K562 (cell line): ENCODE results near the gene C2orf92. TPM values are rescaled to one million over a fixed set of nuclear protein-coding genes. Genes with fewer than 3 reads are reported as not detected.

Experiments
- ATAC-seq: fragments of 200-7000 bp; cut with Tn5 transposase; 3 replicates; pipeline ENCODE4 v1.9.1; 2020; ENCODE audit warnings: moderate library complexity
- BruUV-seq: library from RNA; stranded (reverse); fragments of 400-500 nt; replicated peaks from 2 replicates; lab custom pipeline; 2021; lab: Mats Ljungman, UMichigan
- CTCF ChIA-PET: fragments of 300-600 bp; formaldehyde crosslinking; extraction: SDS; loops from one replicate; lab custom pipeline; 2021; ENCODE audit warnings: low intra/inter-chr PET ratio; lab: Yijun Ruan, JAX
- POLR2A ChIA-PET: fragments of 300-600, 350-650 bp; sonication (Branson Sonifier 250); formaldehyde crosslinking; extraction: SDS; loops from one replicate; lab custom pipeline; 2021; ENCODE audit warnings: antibody characterized with exemption, inconsistent platforms; lab: Yijun Ruan, JAX
- DNase-seq, 4 experiments: peaks; one replicate each; pipeline versions ENCODE4 v3.0.0 to v3.0.0-alpha.2; 2011 to 2018; ENCODE audit warnings: low spot score in 3 of 4, mixed read lengths in 3 of 4; ENCODE audit errors: extremely low read depth in 1 of 4
- FAIRE-seq: peaks from 2 replicates; lab custom pipeline; 2011; peaks lifted over from hg19 to GRCh38; lab: Jason Lieb, UNC
- H2AFZ ChIP-seq: 2 replicates; pipeline ENCODE4 v1.6.0; 2011; ENCODE audit warnings: low read depth, low read length, control low read depth, inconsistent platforms
- H3K27ac ChIP-seq: fragments of 200-600 bp; 3 replicates; pipeline ENCODE4 v1.8.0; 2011; ENCODE audit warnings: low read depth, mild to moderate bottlenecking, control low read depth, inconsistent platforms, low read length, moderate library complexity, mixed read lengths; ENCODE audit errors: extremely low read depth
- H3K27me3 ChIP-seq, 2 experiments: fragments of 300-600 bp in 1 of 2; 2 replicates in 1 of 2; 3 replicates in 1 of 2; pipeline versions ENCODE4 v1.6.0 to v1.8.0; 2011; ENCODE audit warnings: inconsistent platforms in 2 of 2, low read length in 2 of 2, mild to moderate bottlenecking in 1 of 2, mixed read lengths in 1 of 2, moderate library complexity in 1 of 2; ENCODE audit not compliant: control insufficient read depth in 2 of 2, insufficient read depth in 2 of 2
- H3K36me3 ChIP-seq: fragments of 300-600 bp; 3 replicates; pipeline ENCODE4 v1.8.0; 2011; ENCODE audit warnings: mild to moderate bottlenecking, low read length, inconsistent platforms; ENCODE audit not compliant: control insufficient read depth, insufficient read depth
- H3K4me1 ChIP-seq, 2 experiments: fragments of 200-600 bp in 1 of 2; replicated peaks in 1 of 2; 2 replicates in 1 of 2; 3 replicates in 1 of 2; pipeline versions ENCODE4 v1.5.1 to v1.8.0; 2011; ENCODE audit warnings: inconsistent platforms in 2 of 2, low read length in 2 of 2, mild to moderate bottlenecking in 1 of 2, mixed read lengths in 1 of 2, moderate library complexity in 1 of 2; ENCODE audit not compliant: control insufficient read depth in 2 of 2, insufficient read depth in 2 of 2
- H3K4me2 ChIP-seq: 2 replicates; pipeline ENCODE4 v1.6.1; 2011; ENCODE audit warnings: low read length, control low read depth, inconsistent platforms, mixed read lengths; ENCODE audit not compliant: insufficient read depth
- H3K4me3 ChIP-seq: fragments of 200-600 bp; sonication (generic), shearing (Covaris generic); 2 replicates; pipeline ENCODE4 v1.5.1; 2016; ENCODE audit warnings: control low read depth, inconsistent platforms
- H3K79me2 ChIP-seq: fragments of 200-600 bp; 3 replicates; pipeline ENCODE4 v1.8.0; 2011; ENCODE audit warnings: low read length, inconsistent platforms; ENCODE audit not compliant: control insufficient read depth, insufficient read depth
- H3K9ac ChIP-seq, 2 experiments: 2 replicates each; pipeline versions ENCODE4 v1.6.0 to v1.6.1; 2011; ENCODE audit warnings: low read depth in 2 of 2, low read length in 2 of 2, control low read depth in 1 of 2, inconsistent platforms in 1 of 2, mild to moderate bottlenecking in 1 of 2, mixed read lengths in 1 of 2; ENCODE audit not compliant: insufficient read depth in 1 of 2
- H3K9me1 ChIP-seq: one replicate; pipeline ENCODE4 v1.6.0; 2011; ENCODE audit warnings: inconsistent platforms, mild to moderate bottlenecking, low read length, moderate library complexity; ENCODE audit not compliant: control insufficient read depth, insufficient read depth
- H3K9me3 ChIP-seq: replicated peaks from 2 replicates; pipeline ENCODE4 v1.5.1; 2011; ENCODE audit warnings: low read depth, low read length, inconsistent platforms; ENCODE audit not compliant: control insufficient read depth, insufficient read depth
- H4K20me1 ChIP-seq: replicated peaks from 2 replicates; pipeline ENCODE4 v1.6.1; 2011; ENCODE audit warnings: low read length, inconsistent platforms, mixed read lengths; ENCODE audit not compliant: control insufficient read depth, insufficient read depth
- CAMTA2 ChIP-seq: fragments of 250-450 bp; sonication (Bioruptor Pico); conservative IDR thresholded peaks from 2 replicates; pipeline ENCODE4 v1.5.1; 2022
- DLX4 ChIP-seq: fragments of 250-450 bp; sonication (Bioruptor Pico); IDR thresholded peaks from 2 replicates; pipeline ENCODE4 v1.6.1; 2021; ENCODE audit warnings: mild to moderate bottlenecking
- EZH2 ChIP-seq: IDR thresholded peaks from 2 replicates; pipeline ENCODE4 v1.6.1; 2012; ENCODE audit warnings: low read depth, mild to moderate bottlenecking, inconsistent platforms, low read length, borderline replicate concordance
- HMG20A ChIP-seq: fragments of 450-650 bp; formaldehyde crosslinking; conservative IDR thresholded peaks from 2 replicates; pipeline ENCODE4 v1.4.0; 2020; ENCODE audit warnings: mild to moderate bottlenecking, mixed read lengths
- HNRNPUL1 ChIP-seq: fragments of 200-400 bp; formaldehyde crosslinking; IDR thresholded peaks from 2 replicates; pipeline ENCODE4 v1.6.1; 2017; ENCODE audit warnings: low read length
- SPI1 ChIP-seq: IDR thresholded peaks from 2 replicates; pipeline ENCODE4 v1.6.1; 2011; ENCODE audit warnings: low read depth, low read length, control low read depth, borderline replicate concordance
- TCF3 ChIP-seq: sonication (generic); formaldehyde crosslinking; IDR thresholded peaks from 2 replicates; pipeline ENCODE4 v1.4.0; 2020; ENCODE audit warnings: mild to moderate bottlenecking, missing genetic modification reagents
- ZNF384 ChIP-seq: IDR thresholded peaks from 2 replicates; pipeline ENCODE4 v1.6.1; 2012; ENCODE audit warnings: low read depth, low read length, improper control_type of control experiment
- whole genome bisulfite sequencing: fragments of 100-300 bp; shearing (Covaris generic); methylation state at CpG from one replicate; pipeline ENCODE4 v1.1.6; 2016; ENCODE audit warnings: low coverage, mixed read lengths; ENCODE audit not compliant: insufficient coverage; ENCODE audit errors: missing lambda C conversion rate; 5-methylcytosine and 5-hydroxymethylcytosine counted together
- in situ Hi-C: fragments of 300-500 bp; cut with MboI; formaldehyde crosslinking; loops from 4 replicates; pipeline ENCODE4 v1.15.0; 2018; ENCODE audit warnings: inconsistent platforms, mixed read lengths
- intact Hi-C: fragments of 100-400 bp; cut with micrococcal nuclease; formaldehyde crosslinking; loops from 2 replicates; pipeline ENCODE4 v1.14.2; 2022
- polyA plus RNA-seq, 8 experiments: library from polyadenylated mRNA; depleted of rRNA in 4 of 8; stranded (reverse) in 5 of 8; unstranded in 3 of 8; fragments of >200 nt; fragmentation: Nextera tagmentation in 2 of 8; fragmentation: Illumina TruSeq in 1 of 8; extraction: Ambion mirVana in 2 of 8; extraction: Trizol in 1 of 8; gene quantifications; 2 replicates each; pipeline versions ENCODE4 v1.2.1 to v1.2.3, GENCODE V29; 2011 to 2014; ENCODE audit warnings: inconsistent platforms in 1 of 8, missing spikeins in 1 of 8
- total RNA-seq, 7 experiments: library from RNA; depleted of rRNA in 6 of 7; stranded (reverse); fragments of >200 nt in 6 of 7; fragmentation: Illumina TruSeq in 2 of 7; extraction: Trizol in 2 of 7; gene quantifications; 2 replicates each; pipeline versions ENCODE4 v1.2.1 to v1.2.3, GENCODE V29; 2011 to 2021; ENCODE audit warnings: low replicate concordance in 1 of 7
- TF ChIP-seq, protein P1 (sequence below), 3 experiments: IDR thresholded peaks in 2 of 3; conservative IDR thresholded peaks in 1 of 3; 2 replicates each; pipeline ENCODE4 v1.5.1; 2011 to 2012; ENCODE audit warnings: low read length in 3 of 3, mild to moderate bottlenecking in 3 of 3, control low read depth in 2 of 3, improper control_type of control experiment in 1 of 3, inconsistent platforms in 1 of 3, low read depth in 1 of 3, mixed read lengths in 1 of 3, moderate library complexity in 1 of 3; ENCODE audit not compliant: insufficient read depth in 2 of 3

The C2orf92 gene
- total and polyA plus RNA-seq, 9 of the 15 experiments (the other 6 are each of a cell fraction or from before 2014, with no cell fraction given), result 0.65 to 6.8 (median 3.6) TPM

DNA sequence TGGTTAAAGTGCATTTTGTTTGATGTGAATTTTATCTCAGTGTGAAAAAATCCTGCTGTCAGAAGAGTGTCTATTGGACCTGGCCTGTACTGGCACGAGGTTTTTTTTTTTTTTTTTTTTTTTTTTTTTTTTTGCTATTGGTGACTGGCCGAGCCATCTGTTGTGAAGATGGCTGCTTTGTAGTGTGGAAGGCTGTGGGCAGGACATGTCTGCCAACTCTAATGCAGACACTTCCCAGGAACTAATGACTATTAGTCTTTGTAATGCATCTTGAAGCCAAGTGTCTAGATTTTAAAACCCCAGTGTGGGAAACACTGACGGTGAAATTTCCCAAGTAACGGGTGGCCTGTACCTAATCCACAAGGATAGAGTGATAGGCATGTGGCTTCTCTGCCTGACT, 78.2 kb downstream of the C2orf92 start:
- Histone ChIP-seq H3K27me3 (no peaks in the 10 kb centered on the region), H3K79me2 (no peaks in the 10 kb centered on the region), H2AFZ (no peak overlapping the region), H3K9me3 (no peaks in the 10 kb centered on the region), H3K4me3 (no peak overlapping the region), H3K9me1 (no peaks in the 10 kb centered on the region), H3K4me2 (no peak overlapping the region), H4K20me1 (no peaks in the 10 kb centered on the region), H3K27ac (no peak overlapping the region), H3K36me3 (no peaks in the 10 kb centered on the region), H3K4me1 (peaks cover 3 to 9% of the 10 kb centered on the region in 2 experiments; a peak in 4 of 5 replicates), H3K9ac (no peak overlapping the region)
- in situ Hi-C loops, result no loop called here
- POLR2A ChIA-PET, result interaction anchor here (0.5 kb wide), 1 partner anchor 86 kb away, joined by 3 read pairs; no protein-coding TSS in a partner anchor
- 75% methylated on average over 4 of the region's 4 CpGs for WGBS
- no peak for DNase-seq
- TF ChIP-seq HMG20A (CRISPR knock-in tag), result no peak
- 0 out of 2 replicates have a peak, but pooled peaks have one; percentile 32 for TF ChIP-seq ZNF384
- no peak for ATAC-seq
- CTCF ChIA-PET, result interaction anchor here (1.0 to 3.1 kb wide), 3 partner anchors 48 to 157 kb away, joined by 3 to 17 read pairs (median 15); no protein-coding TSS in a partner anchor
- FAIRE-seq, result no peak
- no TSS peak for BruUV-seq
- intact Hi-C loops, result loop anchor here (1.0 to 10.0 kb wide), 4 partner anchors 37 to 637 kb away; no protein-coding TSS in a partner anchor

- no peak for DNase-seq
- TF ChIP-seq SPI1 (no peak), EZH2 (no peak), TCF3 (no peak), HNRNPUL1 (no peak), DLX4 (CRISPR knock-in tag) (no peak), CAMTA2 (CRISPR knock-in tag) (no peak)
- TF ChIP-seq, protein P1, sequence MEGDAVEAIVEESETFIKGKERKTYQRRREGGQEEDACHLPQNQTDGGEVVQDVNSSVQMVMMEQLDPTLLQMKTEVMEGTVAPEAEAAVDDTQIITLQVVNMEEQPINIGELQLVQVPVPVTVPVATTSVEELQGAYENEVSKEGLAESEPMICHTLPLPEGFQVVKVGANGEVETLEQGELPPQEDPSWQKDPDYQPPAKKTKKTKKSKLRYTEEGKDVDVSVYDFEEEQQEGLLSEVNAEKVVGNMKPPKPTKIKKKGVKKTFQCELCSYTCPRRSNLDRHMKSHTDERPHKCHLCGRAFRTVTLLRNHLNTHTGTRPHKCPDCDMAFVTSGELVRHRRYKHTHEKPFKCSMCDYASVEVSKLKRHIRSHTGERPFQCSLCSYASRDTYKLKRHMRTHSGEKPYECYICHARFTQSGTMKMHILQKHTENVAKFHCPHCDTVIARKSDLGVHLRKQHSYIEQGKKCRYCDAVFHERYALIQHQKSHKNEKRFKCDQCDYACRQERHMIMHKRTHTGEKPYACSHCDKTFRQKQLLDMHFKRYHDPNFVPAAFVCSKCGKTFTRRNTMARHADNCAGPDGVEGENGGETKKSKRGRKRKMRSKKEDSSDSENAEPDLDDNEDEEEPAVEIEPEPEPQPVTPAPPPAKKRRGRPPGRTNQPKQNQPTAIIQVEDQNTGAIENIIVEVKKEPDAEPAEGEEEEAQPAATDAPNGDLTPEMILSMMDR (IDR thresholded peaks at IDR 0.05 in 2 of 3, conservative IDR thresholded peaks at IDR 0.05 in 1 of 3; ENCODE audit: insufficient read depth in 2 of 3, low read depth in 1 of 3, low read length in 3 of 3), result no peak
Measured at GRCh38 chr2:97749581-97749980, 80.1 kb downstream of the C2orf92 start.

More at GRCh38 chr2:97749581-97749980, 80.1 kb downstream of the C2orf92 start:
- Histone ChIP-seq H4K20me1 (no peaks in the 10 kb centered on the region), H2AFZ (no peak overlapping the region), H3K36me3 (0 out of 3 replicates have a peak, but pooled peaks cover 1% of the 10 kb centered on the region), H3K79me2 (no peaks in the 10 kb centered on the region), H3K9me1 (no peaks in the 10 kb centered on the region), H3K4me3 (no peak overlapping the region), H3K27ac (no peak overlapping the region), H3K27me3 (no peaks in the 10 kb centered on the region), H3K9ac (no peak overlapping the region), H3K9me3 (no peaks in the 10 kb centered on the region), H3K4me1 (peaks cover 3 to 9% of the 10 kb centered on the region in 2 experiments; a peak in 4 of 5 replicates), H3K4me2 (no peak overlapping the region)
- no peak for FAIRE-seq
- BruUV-seq, result no TSS peak
- no peak for ATAC-seq
- ChIA-PET CTCF (interaction anchor here (3.1 kb wide), 1 partner anchor 50 kb away, joined by 17 read pairs; no protein-coding TSS in a partner anchor), POLR2A (interaction anchor here (0.9 kb wide), 1 partner anchor 9 kb away, joined by 3 read pairs; no protein-coding TSS in a partner anchor)
- WGBS, result 54% methylated on average over 5 of the region's 5 CpGs
- intact Hi-C loops, result loop anchor here (10.0 kb wide), 2 partner anchors 155 to 635 kb away; no protein-coding TSS in a partner anchor
- in situ Hi-C loops, result no loop called here
